ENCODE measurements around the gene RGS7.
"Not testable (repeated sequence)": the region's sequence is repeated elsewhere in the genome, so short reads cannot be mapped to it uniquely, and the experiment has no call there.

RGS7 gene

DNA sequence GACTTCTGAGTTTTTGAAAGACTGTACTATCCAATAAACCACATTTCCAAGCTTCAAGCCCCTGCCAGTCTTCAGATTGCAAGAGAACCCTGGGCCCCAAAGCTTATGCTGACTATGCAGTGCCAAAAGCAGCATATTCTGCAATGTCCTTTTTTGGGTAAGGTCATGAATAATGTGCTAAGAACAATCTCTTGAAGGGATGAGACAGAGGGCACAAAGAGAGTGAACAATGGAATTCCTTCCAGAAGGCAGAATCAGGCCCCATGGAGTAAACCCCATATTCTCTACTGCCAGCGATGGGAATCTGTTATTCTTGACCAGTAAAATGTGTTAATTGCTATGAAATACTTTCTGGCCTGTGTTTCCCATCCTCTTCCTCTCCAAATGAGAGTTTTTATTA is 190.4 kb downstream of the RGS7 start:
- TF ChIP-seq EZH2phosphoT487 (IDR thresholded peaks at IDR 0.05; ENCODE audit: borderline replicate concordance) = no peak
- TF ChIP-seq, protein P1, sequence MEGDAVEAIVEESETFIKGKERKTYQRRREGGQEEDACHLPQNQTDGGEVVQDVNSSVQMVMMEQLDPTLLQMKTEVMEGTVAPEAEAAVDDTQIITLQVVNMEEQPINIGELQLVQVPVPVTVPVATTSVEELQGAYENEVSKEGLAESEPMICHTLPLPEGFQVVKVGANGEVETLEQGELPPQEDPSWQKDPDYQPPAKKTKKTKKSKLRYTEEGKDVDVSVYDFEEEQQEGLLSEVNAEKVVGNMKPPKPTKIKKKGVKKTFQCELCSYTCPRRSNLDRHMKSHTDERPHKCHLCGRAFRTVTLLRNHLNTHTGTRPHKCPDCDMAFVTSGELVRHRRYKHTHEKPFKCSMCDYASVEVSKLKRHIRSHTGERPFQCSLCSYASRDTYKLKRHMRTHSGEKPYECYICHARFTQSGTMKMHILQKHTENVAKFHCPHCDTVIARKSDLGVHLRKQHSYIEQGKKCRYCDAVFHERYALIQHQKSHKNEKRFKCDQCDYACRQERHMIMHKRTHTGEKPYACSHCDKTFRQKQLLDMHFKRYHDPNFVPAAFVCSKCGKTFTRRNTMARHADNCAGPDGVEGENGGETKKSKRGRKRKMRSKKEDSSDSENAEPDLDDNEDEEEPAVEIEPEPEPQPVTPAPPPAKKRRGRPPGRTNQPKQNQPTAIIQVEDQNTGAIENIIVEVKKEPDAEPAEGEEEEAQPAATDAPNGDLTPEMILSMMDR (conservative IDR thresholded peaks at IDR 0.05; ENCODE audit: low read length) = no peak
- H3K79me2 ChIP-seq (ENCODE audit: insufficient read depth, low read length) = no peaks in the 10 kb centered on the region
- H2AFZ ChIP-seq (ENCODE audit: low read length) = no peak overlapping the region
- H3K9ac ChIP-seq (ENCODE audit: low read depth, low read length, poor library complexity, severe bottlenecking) = no peak overlapping the region
- no peaks in the 10 kb centered on the region for H3K27me3 ChIP-seq (ENCODE audit: insufficient read depth, low read length, poor library complexity, severe bottlenecking)
- no peaks in the 10 kb centered on the region for H3F3A ChIP-seq (ENCODE audit: low read depth)
- H4K20me1 ChIP-seq (ENCODE audit: insufficient read depth, low read length, poor library complexity, severe bottlenecking) = no peaks in the 10 kb centered on the region
- H3K4me2 ChIP-seq (ENCODE audit: low read depth, low read length, poor library complexity, severe bottlenecking) = no peak overlapping the region
- H3K9me3 ChIP-seq (ENCODE audit: insufficient read depth, low read depth, low read length) = peaks cover 4% of the 10 kb centered on the region; the same call in 1 of the 2 replicates
- no peaks in the 10 kb centered on the region for H3K36me3 ChIP-seq (ENCODE audit: insufficient read depth, low read length)
- no peaks in the 10 kb centered on the region for H3K9me2 ChIP-seq (replicated peaks; ENCODE audit: low read depth, low read length)
- H3K4me3 ChIP-seq (ENCODE audit: low read length, poor library complexity, severe bottlenecking) = no peak overlapping the region
- H3K4me1 ChIP-seq (ENCODE audit: insufficient read depth, low read length, poor library complexity, severe bottlenecking) = no peaks in the 10 kb centered on the region

DNA sequence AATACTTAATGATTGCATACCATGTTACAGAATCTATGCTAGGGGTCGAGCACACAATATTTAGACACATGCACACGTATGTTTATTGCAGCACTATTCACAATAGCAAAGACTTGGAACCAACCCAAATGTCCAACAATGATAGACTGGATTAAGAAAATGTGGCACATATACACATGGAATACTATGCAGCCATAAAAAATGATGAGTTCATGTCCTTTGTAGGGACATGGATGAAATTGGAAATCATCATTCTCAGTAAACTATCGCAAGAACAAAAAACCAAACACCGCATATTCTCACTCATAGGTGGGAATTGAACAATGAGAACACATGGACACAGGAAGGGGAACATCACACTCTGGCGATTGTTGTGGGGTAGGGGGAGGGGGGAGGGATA is 191.7 kb downstream of the RGS7 start:
- H3K4me1 ChIP-seq (ENCODE audit: insufficient read depth, low read length, poor library complexity, severe bottlenecking); H2AFZ ChIP-seq (ENCODE audit: low read length); H4K20me1 ChIP-seq (ENCODE audit: insufficient read depth, low read length, poor library complexity, severe bottlenecking); H3K79me2 ChIP-seq (ENCODE audit: insufficient read depth, low read length); H3K9me2 ChIP-seq (replicated peaks; ENCODE audit: low read depth, low read length); H3K27me3 ChIP-seq (ENCODE audit: insufficient read depth, low read length, poor library complexity, severe bottlenecking); H3K9ac ChIP-seq (ENCODE audit: low read depth, low read length, poor library complexity, severe bottlenecking); H3K4me3 ChIP-seq (ENCODE audit: low read length, poor library complexity, severe bottlenecking); H3K4me2 ChIP-seq (ENCODE audit: low read depth, low read length, poor library complexity, severe bottlenecking); H3K9me3 ChIP-seq (ENCODE audit: insufficient read depth, low read depth, low read length); H3F3A ChIP-seq (ENCODE audit: low read depth); H3K36me3 ChIP-seq (ENCODE audit: insufficient read depth, low read length): not testable (repeated sequence)

DNA sequence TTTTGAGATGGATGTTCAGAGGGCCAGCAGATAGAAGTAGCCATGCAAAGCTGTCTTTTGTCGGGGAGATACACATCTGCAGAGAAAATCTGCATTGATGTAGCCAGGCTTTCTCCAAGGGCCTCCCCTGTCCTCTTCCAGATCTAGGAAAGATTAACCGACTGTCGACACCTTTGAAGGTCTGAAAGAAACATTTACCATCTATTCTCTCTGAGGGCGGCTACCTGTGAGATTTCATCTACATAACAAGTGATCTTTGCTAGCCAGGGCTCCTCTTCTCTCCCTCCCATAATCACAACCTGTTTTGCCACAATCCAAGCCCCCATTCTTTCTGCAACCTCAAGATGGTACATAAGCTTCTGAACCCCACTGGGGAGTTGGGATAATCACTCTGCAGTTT is 193.6 kb downstream of the RGS7 start:
- Histone ChIP-seq H3K36me3 (ENCODE audit: insufficient read depth, low read length) (no peaks in the 10 kb centered on the region), H3K79me2 (ENCODE audit: insufficient read depth, low read length) (no peaks in the 10 kb centered on the region), H3K9me3 (ENCODE audit: insufficient read depth, low read depth, low read length) (peaks cover 4% of the 10 kb centered on the region; the same call in 1 of the 2 replicates), H2AFZ (ENCODE audit: low read length) (no peak overlapping the region), H3K9ac (ENCODE audit: low read depth, low read length, poor library complexity, severe bottlenecking) (no peak overlapping the region), H3K27me3 (ENCODE audit: insufficient read depth, low read length, poor library complexity, severe bottlenecking) (no peaks in the 10 kb centered on the region), H3F3A (ENCODE audit: low read depth) (no peaks in the 10 kb centered on the region), H3K4me3 (ENCODE audit: low read length, poor library complexity, severe bottlenecking) (no peak overlapping the region), H3K9me2 (replicated peaks; ENCODE audit: low read depth, low read length) (no peaks in the 10 kb centered on the region), H3K4me1 (ENCODE audit: insufficient read depth, low read length, poor library complexity, severe bottlenecking) (no peaks in the 10 kb centered on the region), H3K4me2 (ENCODE audit: low read depth, low read length, poor library complexity, severe bottlenecking) (no peak overlapping the region), H4K20me1 (ENCODE audit: insufficient read depth, low read length, poor library complexity, severe bottlenecking) (no peaks in the 10 kb centered on the region)
- TF ChIP-seq, protein P1 (conservative IDR thresholded peaks at IDR 0.05; ENCODE audit: low read length) = no peak
- no peak for TF ChIP-seq EZH2phosphoT487 (IDR thresholded peaks at IDR 0.05; ENCODE audit: borderline replicate concordance)

DNA sequence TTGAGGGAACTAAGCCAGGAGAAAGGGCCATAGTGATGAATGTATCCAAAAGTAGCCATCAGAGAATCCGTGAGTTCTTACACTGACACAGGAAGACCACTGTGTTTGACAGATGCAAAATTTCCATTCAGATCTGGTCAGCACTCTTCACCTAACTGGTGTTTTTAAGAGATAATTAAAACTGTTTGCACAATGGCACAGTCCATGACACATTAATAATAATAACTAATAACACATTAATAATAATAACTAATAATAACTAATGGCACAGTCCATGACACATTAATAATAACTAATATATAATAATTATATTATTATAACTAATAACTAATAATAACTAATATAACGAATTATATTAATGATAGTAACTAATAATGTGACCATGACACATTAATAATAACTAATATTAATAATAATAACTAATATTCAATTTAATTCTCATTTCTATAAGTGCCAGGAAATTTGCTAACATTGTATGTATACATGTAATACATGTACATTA is 195.8 kb downstream of the RGS7 start:
- no peak overlapping the region for H3K9ac ChIP-seq (ENCODE audit: low read depth, low read length, poor library complexity, severe bottlenecking)
- no peak overlapping the region for H2AFZ ChIP-seq (ENCODE audit: low read length)
- no peaks in the 10 kb centered on the region for H3K27me3 ChIP-seq (ENCODE audit: insufficient read depth, low read length, poor library complexity, severe bottlenecking)
- no peaks in the 10 kb centered on the region for H3K9me3 ChIP-seq (ENCODE audit: insufficient read depth, low read depth, low read length)
- no peaks in the 10 kb centered on the region for H3K36me3 ChIP-seq (ENCODE audit: insufficient read depth, low read length)
- H3K9me2 ChIP-seq (replicated peaks; ENCODE audit: low read depth, low read length) = no peaks in the 10 kb centered on the region
- TF ChIP-seq, protein P1 (conservative IDR thresholded peaks at IDR 0.05; ENCODE audit: low read length) = no peak
- no peak for TF ChIP-seq EZH2phosphoT487 (IDR thresholded peaks at IDR 0.05; ENCODE audit: borderline replicate concordance)
- H3K4me3 ChIP-seq (ENCODE audit: low read length, poor library complexity, severe bottlenecking) = no peak overlapping the region
- H4K20me1 ChIP-seq (ENCODE audit: insufficient read depth, low read length, poor library complexity, severe bottlenecking) = no peaks in the 10 kb centered on the region
- no peaks in the 10 kb centered on the region for H3F3A ChIP-seq (ENCODE audit: low read depth)
- H3K4me2 ChIP-seq (ENCODE audit: low read depth, low read length, poor library complexity, severe bottlenecking) = no peak overlapping the region
- no peaks in the 10 kb centered on the region for H3K4me1 ChIP-seq (ENCODE audit: insufficient read depth, low read length, poor library complexity, severe bottlenecking)
- H3K79me2 ChIP-seq (ENCODE audit: insufficient read depth, low read length) = no peaks in the 10 kb centered on the region
